Esophagus muscularis mucosa (tissue), 4 donors: ENCODE results near the gene UTS2B. TPM values are rescaled to one million over a fixed set of nuclear protein-coding genes. Genes with fewer than 3 reads are reported as not detected.

ENCODE experiments used
- DNase-seq: peaks from one replicate; pipeline ENCODE4 v3.0.0-alpha.2; 2017; ENCODE audit errors: extremely low spot score
- H3K27ac ChIP-seq, 4 donors: fragments of 200-600 bp; sonication (generic); replicated peaks in 1 of 4; 1 replicate in 3 of 4; 2 replicates in 1 of 4; pipeline ENCODE4 v1.5.1; 2016 to 2019; ENCODE audit warnings: mild to moderate bottlenecking in 1 of 4
- H3K27me3 ChIP-seq, 4 donors: fragments of 200-600 bp; sonication (generic); one replicate each; pipeline versions ENCODE4 v1.5.1 to v1.6.0; 2016 to 2019
- H3K36me3 ChIP-seq, 4 donors: fragments of 200-600 bp; sonication (generic); one replicate each; pipeline ENCODE4 v1.5.1; 2016 to 2019
- H3K4me1 ChIP-seq, 4 donors: fragments of 200-600 bp; sonication (generic); one replicate each; pipeline ENCODE4 v1.5.1; 2016 to 2019
- H3K4me3 ChIP-seq, 4 donors: fragments of 200-600 bp; sonication (generic); 1 replicate in 2 of 4; 2 replicates in 2 of 4; pipeline ENCODE4 v1.5.1; 2016 to 2019; ENCODE audit warnings: mild to moderate bottlenecking in 4 of 4, moderate library complexity in 1 of 4
- H3K9me3 ChIP-seq, 4 donors: fragments of 200-600 bp; sonication (generic); 1 replicate in 3 of 4; 2 replicates in 1 of 4; pipeline ENCODE4 v1.5.1; 2016 to 2019
- EP300 ChIP-seq: sonication (generic); formaldehyde crosslinking; IDR thresholded peaks from one replicate; pipeline ENCODE4 v1.6.1; 2017; ENCODE audit warnings: antibody characterized with exemption
- POLR2A ChIP-seq: fragments of 450-650 bp; IDR thresholded peaks from one replicate; pipeline ENCODE4 v1.6.1; 2017; ENCODE audit warnings: antibody characterized with exemption, moderate library complexity, mild to moderate bottlenecking, low read depth
- POLR2AphosphoS5 ChIP-seq, 2 donors: sonication (generic); formaldehyde crosslinking; IDR thresholded peaks; one replicate each; pipeline ENCODE4 v1.6.1; 2017; ENCODE audit warnings: antibody characterized with exemption in 2 of 2
- WGBS: methylation state at CpG from one replicate; pipeline ENCODE4 v1.1.5; 2018; 5-methylcytosine and 5-hydroxymethylcytosine counted together
- intact Hi-C: fragments of 100-400 bp; cut with DNase I; formaldehyde crosslinking; loops from one replicate; pipeline ENCODE4 v1.15.1; 2023
- total RNA-seq, 4 donors: library from RNA; depleted of rRNA; stranded (reverse); fragments of >200 nt; gene quantifications; one replicate each; pipeline versions ENCODE4 v1.1.0 to v1.2.1, GENCODE V29; 2016
- TF ChIP-seq, protein P1 (sequence below), 3 experiments: fragments of 200-600 bp in 2 of 3; fragments of 450-650 bp in 1 of 3; sonication (generic) in 2 of 3; IDR thresholded peaks; one replicate each; pipeline ENCODE4 v1.5.1; 2017 to 2019; ENCODE audit warnings: antibody characterized with exemption in 3 of 3, mild to moderate bottlenecking in 2 of 3, moderate library complexity in 1 of 3

The UTS2B gene
- total RNA-seq, 4 donors from 2014 or later, result 0.65 to 1.2 TPM; not detected in 2

DNA sequence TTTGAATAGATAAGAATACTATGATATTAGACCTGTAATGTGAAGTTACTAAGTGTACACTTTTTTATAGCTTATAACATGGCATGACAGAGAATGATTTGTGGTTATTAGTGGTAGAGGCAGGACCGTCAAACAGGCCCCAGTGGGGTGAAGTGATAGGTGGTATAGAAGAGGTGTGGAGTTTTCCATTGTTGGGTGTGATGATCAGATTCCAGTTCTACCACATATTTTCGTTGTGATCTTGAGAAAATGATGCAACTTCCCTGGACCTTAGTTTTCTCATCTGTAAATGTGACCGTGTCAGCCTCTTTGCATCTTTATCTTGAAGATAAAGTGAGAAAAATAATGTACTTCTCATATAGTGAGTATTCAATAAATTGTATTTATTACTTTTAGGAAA, 30.3 kb upstream of the UTS2B start:
- H3K4me1 ChIP-seq, result peaks cover 18 to 69% (median 54%) of the 10 kb centered on the region in 4 donors
- H3K4me3 ChIP-seq, result no peak overlapping the region
- TF ChIP-seq POLR2A (no peak), EP300 (no peak), POLR2AphosphoS5 (IDR thresholded peaks at IDR 0.05) (no peak)
- TF ChIP-seq, protein P1, sequence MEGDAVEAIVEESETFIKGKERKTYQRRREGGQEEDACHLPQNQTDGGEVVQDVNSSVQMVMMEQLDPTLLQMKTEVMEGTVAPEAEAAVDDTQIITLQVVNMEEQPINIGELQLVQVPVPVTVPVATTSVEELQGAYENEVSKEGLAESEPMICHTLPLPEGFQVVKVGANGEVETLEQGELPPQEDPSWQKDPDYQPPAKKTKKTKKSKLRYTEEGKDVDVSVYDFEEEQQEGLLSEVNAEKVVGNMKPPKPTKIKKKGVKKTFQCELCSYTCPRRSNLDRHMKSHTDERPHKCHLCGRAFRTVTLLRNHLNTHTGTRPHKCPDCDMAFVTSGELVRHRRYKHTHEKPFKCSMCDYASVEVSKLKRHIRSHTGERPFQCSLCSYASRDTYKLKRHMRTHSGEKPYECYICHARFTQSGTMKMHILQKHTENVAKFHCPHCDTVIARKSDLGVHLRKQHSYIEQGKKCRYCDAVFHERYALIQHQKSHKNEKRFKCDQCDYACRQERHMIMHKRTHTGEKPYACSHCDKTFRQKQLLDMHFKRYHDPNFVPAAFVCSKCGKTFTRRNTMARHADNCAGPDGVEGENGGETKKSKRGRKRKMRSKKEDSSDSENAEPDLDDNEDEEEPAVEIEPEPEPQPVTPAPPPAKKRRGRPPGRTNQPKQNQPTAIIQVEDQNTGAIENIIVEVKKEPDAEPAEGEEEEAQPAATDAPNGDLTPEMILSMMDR (IDR thresholded peaks at IDR 0.05), result no peak
- no peaks in the 10 kb centered on the region for H3K27me3 ChIP-seq
- H3K36me3 ChIP-seq, result peaks cover 3 to 71% (median 43%) of the 10 kb centered on the region in 4 donors
- H3K9me3 ChIP-seq, result no peaks in the 10 kb centered on the region
- intact Hi-C loops, result no loop called here
- no peak overlapping the region for H3K27ac ChIP-seq
- DNase-seq, result no peak
- 95% methylated on average over 3 of the region's 3 CpGs for WGBS

DNA sequence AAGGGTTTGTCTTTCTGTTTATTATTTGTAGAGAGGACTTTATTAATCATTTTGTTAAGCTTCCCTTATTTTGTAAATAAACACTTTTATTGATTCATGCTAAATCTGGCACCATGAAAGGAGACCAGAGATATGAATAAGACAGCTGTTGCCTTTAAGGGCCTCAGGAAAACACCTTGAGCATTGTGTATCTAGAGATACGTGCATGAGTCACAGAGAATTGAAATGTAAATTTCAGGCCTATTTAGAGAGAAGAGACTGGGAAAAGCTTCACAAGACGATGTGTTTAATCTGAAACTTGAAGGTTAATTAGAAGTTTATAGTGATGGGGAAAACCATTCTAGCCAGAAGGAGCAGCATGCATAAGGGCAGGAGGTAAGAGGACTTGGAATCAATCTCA, 28.6 kb upstream of the UTS2B start:
- whole genome bisulfite sequencing, result 66% methylated on average over 2 of the region's 2 CpGs
- Histone ChIP-seq H3K9me3 (no peaks in the 10 kb centered on the region), H3K27ac (peak overlapping the region; percentile 24 to 76 (median 69)), H3K4me1 (peaks cover 30 to 70% (median 64%) of the 10 kb centered on the region in 4 donors), H3K4me3 (no peak overlapping the region), H3K36me3 (peaks cover 3 to 63% (median 39%) of the 10 kb centered on the region in 4 donors), H3K27me3 (no peaks in the 10 kb centered on the region)
- no peak for TF ChIP-seq EP300
- TF ChIP-seq POLR2AphosphoS5 (IDR thresholded peaks at IDR 0.05), result no peak
- no peak for TF ChIP-seq POLR2A
- TF ChIP-seq, protein P1 (IDR thresholded peaks at IDR 0.05), result no peak
- DNase-seq, result no peak
- intact Hi-C loops, result no loop called here

DNA sequence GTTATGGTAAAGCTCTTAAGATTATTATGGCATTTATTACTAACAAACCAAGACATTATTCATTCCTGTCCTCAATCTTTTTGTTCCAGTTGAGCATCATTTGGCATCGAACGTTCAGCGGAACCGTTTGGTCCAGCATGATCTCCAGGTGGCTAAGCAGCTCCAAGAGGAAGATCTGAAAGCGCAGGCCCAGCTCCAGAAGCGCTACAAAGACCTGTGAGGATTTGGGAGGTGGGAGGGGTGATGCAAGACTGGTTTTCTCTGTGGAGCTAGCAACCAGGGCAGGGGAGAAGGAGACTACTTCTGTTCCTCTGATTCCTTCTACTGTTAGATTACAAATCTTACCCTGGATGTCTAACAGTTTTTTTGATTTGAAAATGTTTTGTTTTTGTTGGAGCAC, 27.6 kb upstream of the UTS2B start:
- H3K4me3 ChIP-seq, result no peak overlapping the region
- peaks cover 3 to 53% (median 33%) of the 10 kb centered on the region in 4 donors for H3K36me3 ChIP-seq
- DNase-seq, result no peak
- intact Hi-C loops, result no loop called here
- TF ChIP-seq EP300, result no peak
- TF ChIP-seq, protein P1 (IDR thresholded peaks at IDR 0.05), result no peak
- TF ChIP-seq POLR2AphosphoS5 (IDR thresholded peaks at IDR 0.05), result no peak
- TF ChIP-seq POLR2A, result no peak
- H3K27ac ChIP-seq, result peak overlapping the region; percentile 69 to 77 (median 72)
- peaks cover 36 to 80% (median 74%) of the 10 kb centered on the region in 4 donors for H3K4me1 ChIP-seq
- no peaks in the 10 kb centered on the region for H3K9me3 ChIP-seq
- 90% methylated on average over 6 of the region's 6 CpGs for WGBS
- no peaks in the 10 kb centered on the region for H3K27me3 ChIP-seq

DNA sequence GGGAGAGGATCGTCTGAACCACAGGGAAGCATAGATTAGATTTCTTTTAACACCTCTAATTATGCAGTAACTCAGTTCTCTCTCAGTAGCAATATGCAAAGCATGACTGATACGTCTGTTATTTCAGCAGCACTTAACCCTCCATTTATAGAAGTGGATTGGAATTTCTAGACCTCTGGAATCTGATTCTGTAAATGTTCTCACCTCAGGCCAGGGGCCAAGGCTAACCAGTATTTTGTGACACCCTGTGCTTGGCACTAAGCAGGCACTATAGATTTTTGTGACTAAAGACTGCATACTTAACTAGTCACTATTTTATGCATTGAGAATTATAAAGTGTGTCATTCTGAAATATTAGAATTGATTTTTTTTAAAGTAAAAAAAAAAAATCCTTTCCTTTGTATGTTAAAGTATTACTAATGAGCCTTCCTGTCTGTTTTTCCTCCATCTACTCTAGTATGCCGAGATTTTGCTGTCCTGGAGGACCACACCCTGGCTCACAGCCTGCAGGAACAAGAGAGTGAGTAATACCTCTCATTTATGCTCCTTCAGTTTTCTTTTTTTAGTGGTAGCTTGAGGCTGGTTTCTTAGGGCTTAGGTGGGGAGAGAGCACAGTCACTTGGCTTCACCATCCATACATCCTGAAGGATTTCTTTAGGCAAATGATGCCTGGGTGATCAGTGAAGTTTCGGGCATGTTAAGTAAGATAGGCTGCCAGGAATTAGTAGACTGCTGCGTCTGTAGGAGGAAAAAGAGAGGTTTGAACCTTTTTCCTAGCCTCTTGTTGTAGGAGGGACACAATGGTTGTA, 26.5 kb upstream of the UTS2B start:
- Histone ChIP-seq H3K27me3 (no peaks in the 10 kb centered on the region), H3K4me1 (peaks cover 47 to 90% (median 85%) of the 10 kb centered on the region in 4 donors)

More for the DNA sequence above, 26.5 kb upstream of the UTS2B start:
- DNase-seq, result no peak
- peaks cover 3 to 42% (median 25%) of the 10 kb centered on the region in 4 donors for H3K36me3 ChIP-seq
- 39% methylated on average over 5 of the region's 5 CpGs for WGBS
- TF ChIP-seq POLR2AphosphoS5 (IDR thresholded peaks at IDR 0.05), result peak in 1 of 2 donors; percentile 21
- no peak for TF ChIP-seq POLR2A
- TF ChIP-seq, protein P1 (IDR thresholded peaks at IDR 0.05), result no peak
- TF ChIP-seq EP300, result no peak
- H3K9me3 ChIP-seq, result no peaks in the 10 kb centered on the region
- peak overlapping the region in 3 of 4 donors; percentile 2 to 14 (median 7) for H3K4me3 ChIP-seq
- intact Hi-C loops, result no loop called here
- peak overlapping the region; percentile 69 to 77 (median 72) for H3K27ac ChIP-seq
